Activated naive CD4-positive, alpha-beta T cell (primary cell): ENCODE data around the gene ADAMTS12.

Source experiments
- DNase-seq, 4 experiments: peaks; one replicate each; lab custom pipeline; 2025; lab: John Stamatoyannopoulos, UW

ADAMTS12 gene

DNA sequence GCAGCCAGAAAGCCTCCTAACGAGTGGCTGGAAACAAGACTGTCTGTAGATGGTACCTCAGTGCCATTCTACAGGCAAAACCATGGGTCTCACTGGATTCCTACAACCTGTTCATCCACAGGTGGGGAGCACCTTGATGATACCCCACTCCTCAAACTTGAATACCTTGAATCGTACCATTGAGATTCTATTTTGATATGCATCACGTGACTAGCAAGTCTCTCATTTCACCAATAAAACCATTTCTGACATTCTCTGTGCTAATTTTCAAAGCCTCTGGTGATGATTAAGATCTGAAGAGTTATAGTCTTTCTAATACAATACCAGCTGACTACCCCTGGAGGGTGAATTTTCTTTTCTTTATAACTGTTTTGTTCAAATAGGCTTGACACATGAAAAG lies 188.9 kb downstream of the ADAMTS12 start:
- no peak for DNase-seq

- no peak for DNase-seq
Measured at GRCh38 chr5:33701951-33702350, 189.8 kb downstream of the ADAMTS12 start.

- DNase-seq = no peak
Measured at GRCh38 chr5:33701251-33701650, 190.5 kb downstream of the ADAMTS12 start.

DNA sequence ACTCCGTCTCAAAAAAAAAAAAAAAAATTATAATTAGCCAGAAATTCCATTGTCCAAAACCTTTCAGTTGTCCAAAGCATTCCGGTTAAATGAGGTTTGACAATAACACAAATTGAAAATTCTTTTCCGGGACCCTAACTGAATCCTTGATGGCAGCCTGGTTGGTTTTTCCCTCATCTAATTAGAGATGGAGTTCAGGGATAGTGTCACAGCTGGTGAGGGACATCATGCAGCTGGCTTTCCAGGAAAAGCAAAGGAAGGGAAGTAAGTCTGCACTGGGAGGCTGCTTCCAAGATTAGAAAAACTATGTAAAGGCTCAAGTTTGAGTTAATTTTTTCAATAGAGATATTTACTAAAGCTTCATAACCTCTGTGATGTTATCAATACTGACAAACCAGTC lies 195.4 kb downstream of the ADAMTS12 start:
- DNase-seq = no peak

DNA sequence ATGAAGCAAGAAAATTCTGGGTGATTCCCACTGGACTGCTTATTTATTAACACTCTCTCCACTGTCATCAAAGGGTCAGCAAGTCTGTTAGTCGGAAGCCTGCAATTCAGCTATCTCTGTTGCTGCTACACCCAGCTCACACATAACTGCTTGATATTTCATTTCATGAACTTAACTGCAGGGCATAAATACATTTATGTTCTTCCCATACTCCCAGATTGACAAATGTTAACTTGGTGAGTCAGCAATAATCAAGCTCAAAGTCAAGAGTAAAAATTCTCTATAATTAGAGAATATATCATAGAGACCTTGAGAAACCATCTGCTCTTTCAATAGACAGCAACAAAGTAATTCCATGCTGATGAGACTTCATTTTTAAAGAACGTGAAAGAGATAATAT lies 198.8 kb downstream of the ADAMTS12 start:
- no peak for DNase-seq

- DNase-seq = no peak
Measured at GRCh38 chr5:33691856-33692255, 199.9 kb downstream of the ADAMTS12 start.

DNA sequence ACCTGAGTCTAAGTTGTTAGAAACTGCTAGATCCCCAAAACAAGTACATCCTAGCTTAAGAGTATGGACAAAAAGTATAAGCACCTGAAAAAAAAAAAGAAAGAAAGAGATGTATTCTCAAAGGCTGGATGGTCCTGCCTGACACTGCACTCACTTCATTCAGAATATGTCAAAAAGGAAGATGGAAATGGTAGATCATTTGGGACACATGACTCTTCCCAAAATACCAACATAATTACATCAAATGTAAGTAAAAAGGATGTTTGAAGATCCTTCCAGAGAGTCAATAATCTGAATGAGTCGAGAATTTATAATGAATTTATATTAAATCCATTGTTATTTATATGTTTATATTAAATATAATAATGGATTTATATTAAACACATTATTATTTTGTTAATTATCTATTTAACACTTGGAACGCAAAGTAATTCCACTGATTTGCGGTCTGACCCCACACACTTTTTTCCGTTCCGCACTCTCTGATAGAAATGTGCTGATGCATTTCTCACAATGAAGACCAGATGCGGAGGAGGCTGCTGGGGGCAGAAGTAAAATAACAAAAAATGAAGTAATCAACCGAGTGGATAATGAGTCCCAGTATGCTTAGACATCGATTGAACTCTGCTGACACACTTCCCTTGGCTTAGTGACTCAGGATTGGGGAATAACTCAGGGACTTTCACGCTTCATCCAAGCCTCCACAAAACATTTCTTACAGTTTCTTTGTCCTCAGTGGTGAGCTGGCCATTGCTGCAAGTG lies 201.2 kb downstream of the ADAMTS12 start:
- DNase-seq = no peak

GRCh38 chr5:33688526-33688925 lies 203.3 kb downstream of the ADAMTS12 start:
- DNase-seq = no peak

- DNase-seq = no peak
Measured at GRCh38 chr5:33688066-33688465, 203.7 kb downstream of the ADAMTS12 start.

GRCh38 chr5:33685873-33686755 lies 205.7 kb downstream of the ADAMTS12 start:
- DNase-seq = no peak

DNA sequence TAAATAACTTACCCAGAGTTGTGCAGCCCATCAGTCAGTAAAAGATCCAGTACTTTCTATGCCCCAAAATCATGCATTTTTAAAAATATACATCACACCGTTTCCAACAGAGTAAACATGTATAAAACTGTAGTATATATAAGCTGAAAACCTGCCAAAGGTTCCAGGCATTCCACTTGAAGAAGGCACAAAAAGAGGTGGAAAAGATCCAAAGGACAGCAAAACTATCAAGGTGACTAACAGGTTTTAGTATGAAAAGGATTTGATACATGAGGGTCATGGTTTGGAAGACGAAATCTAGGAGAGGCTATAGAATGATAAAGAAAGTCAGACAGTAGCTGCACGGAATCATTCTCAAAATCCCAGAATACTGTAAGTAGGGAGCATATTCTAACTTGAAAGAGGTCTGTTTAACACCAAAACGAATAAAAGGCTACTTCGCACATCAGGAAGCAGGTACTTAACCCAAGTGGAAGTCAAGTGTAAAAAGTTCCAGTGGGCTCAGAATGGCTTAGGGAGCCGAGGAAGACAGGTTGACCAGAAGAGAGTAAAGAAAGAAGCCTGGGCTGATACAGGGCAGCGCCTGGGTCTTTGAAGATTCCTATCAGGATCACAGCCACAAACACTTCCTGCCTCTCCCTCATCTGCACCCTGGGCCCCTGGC lies 207.2 kb downstream of the ADAMTS12 start:
- no peak for DNase-seq

DNA sequence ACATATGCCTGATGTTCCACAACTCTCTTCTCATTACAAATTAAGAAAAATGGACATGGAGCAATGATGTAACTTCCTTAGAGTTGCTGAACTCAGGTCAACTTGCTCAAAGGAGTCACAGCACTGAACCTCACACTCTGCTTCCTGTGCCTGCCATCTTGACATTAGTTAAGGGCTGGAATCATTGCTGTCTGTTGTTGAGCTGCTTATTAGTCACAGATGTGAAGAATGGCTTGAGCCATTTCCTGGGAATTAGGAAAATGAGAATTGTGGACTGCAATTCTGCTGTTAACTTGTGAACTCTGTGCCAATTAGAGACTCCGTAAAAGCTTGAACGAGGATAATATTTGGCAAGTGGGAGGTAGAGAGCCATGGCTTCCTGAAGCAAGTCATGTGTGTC lies 212.0 kb downstream of the ADAMTS12 start:
- no peak for DNase-seq

DNA sequence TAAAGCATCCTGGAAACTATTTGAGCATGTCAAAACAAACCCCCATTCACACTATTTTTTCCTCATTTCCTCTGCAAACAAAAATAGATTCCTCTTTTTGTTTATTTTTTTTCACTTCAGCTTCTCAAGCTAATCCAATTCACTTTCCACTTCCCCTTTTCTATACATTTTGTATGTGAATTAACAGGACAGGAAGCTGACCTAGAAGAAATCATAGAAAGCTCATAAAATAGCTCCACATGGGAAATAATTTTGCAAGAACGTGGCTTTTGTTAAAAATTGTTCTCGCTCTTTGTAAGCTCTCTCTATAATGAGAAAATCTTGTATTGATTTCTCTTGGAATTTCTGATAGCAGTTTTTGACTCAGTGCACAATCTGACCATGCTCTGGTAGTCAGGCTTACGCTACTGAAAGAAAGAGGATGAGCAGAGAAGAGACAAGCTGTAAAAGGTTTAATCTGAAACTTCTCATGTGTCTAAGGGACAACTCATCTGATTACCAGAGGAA lies 215.8 kb downstream of the ADAMTS12 start:
- no peak for DNase-seq

DNA sequence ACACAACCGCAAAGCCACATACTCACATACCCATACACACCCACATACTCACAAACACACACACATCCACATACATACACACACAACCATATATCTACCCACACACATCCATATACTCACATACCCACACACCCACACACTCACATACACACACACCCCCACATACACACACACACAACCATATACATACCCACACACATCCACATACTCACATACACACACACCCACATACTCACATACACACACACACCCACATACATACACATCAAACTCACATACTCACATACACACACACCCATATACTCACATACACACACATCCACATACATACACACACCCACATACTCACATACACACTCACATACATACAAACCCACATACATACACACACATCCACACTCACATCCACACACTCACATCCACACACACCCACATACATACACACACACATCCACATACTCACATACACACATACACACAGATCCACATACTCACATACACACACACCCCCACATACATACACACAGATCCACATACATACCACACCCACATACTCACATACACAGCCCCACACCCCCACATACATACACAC lies 220.0 kb downstream of the ADAMTS12 start:
- DNase-seq = no peak

DNA sequence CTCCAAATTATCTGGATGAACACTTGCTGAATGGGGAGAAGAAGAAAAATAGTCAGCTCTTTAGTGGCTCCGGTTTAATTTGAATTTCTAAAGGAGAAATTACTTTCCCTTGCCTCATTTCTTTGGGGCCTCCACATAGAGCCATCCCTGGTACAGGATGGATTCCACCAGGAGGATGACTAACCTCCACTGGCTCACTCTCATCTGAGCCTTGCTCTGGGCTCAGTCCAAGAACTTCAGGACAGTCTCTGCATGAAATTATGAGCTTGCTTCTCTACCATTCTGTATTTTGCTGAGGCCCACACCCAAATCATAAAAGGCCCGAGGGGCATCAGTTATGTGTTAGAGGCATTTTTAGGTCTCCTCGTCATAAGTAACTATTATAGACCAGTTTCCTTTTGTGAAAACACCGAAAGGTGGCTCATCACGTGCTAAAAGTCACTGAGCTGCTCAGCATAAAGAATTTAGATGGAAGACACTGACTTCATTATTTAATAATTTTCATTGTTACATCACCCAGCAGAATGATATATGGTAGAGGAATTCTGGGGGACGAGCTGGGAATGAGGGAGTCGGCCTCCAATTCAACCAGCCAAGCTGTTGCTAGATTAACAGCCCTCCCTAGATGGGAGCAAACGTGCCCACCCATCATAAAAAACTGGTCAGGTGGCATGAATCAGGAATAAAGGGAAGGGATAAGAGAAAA lies 228.9 kb downstream of the ADAMTS12 start:
- no peak for DNase-seq

GRCh38 chr5:33659526-33660169 lies 232.1 kb downstream of the ADAMTS12 start:
- no peak for DNase-seq

GRCh38 chr5:33657804-33658440 lies 233.9 kb downstream of the ADAMTS12 start:
- no peak for DNase-seq

GRCh38 chr5:33657176-33657575 lies 234.6 kb downstream of the ADAMTS12 start:
- no peak for DNase-seq

- DNase-seq = no peak
Measured at GRCh38 chr5:33650911-33651310, 240.9 kb downstream of the ADAMTS12 start.
